Karpas-422 (cell line): Measurements from ENCODE around the gene EMX1. TPM values are rescaled to one million over a fixed set of nuclear protein-coding genes. Genes with fewer than 3 reads are reported as not detected.

Experiments
- DNase-seq: peaks from one replicate; pipeline ENCODE4 v3.0.0-alpha.2; 2015
- H2AFZ ChIP-seq: fragments of 200-600 bp; sonication (generic); 2 replicates; pipeline ENCODE4 v1.6.1; 2014; ENCODE audit warnings: antibody characterized with exemption, low read length, mixed read lengths
- H3K27ac ChIP-seq: fragments of 200-600 bp; sonication (generic); 2 replicates; pipeline ENCODE4 v1.5.1; 2014; ENCODE audit warnings: mild to moderate bottlenecking, low read length, moderate library complexity
- H3K27me3 ChIP-seq: fragments of 200-600 bp; sonication (generic); 2 replicates; pipeline ENCODE4 v1.6.1; 2014; ENCODE audit warnings: low read length, mixed read lengths
- H3K36me3 ChIP-seq: fragments of 200-600 bp; sonication (generic); 2 replicates; pipeline ENCODE4 v1.6.1; 2014; ENCODE audit warnings: low read length, mixed read lengths; ENCODE audit not compliant: insufficient read depth
- H3K4me1 ChIP-seq: fragments of 200-600 bp; sonication (generic); 2 replicates; pipeline ENCODE4 v1.6.1; 2014; ENCODE audit warnings: mild to moderate bottlenecking, low read length, mixed read lengths
- H3K4me2 ChIP-seq: fragments of 200-600 bp; sonication (generic); 2 replicates; pipeline ENCODE4 v1.6.1; 2014; ENCODE audit warnings: low read length, low read depth, mild to moderate bottlenecking; ENCODE audit not compliant: poor library complexity, severe bottlenecking
- H3K4me3 ChIP-seq: fragments of 200-600 bp; sonication (generic); 2 replicates; pipeline ENCODE4 v1.5.1; 2014; ENCODE audit warnings: mild to moderate bottlenecking, antibody characterized with exemption, low read length, mixed read lengths
- H3K79me2 ChIP-seq: fragments of 200-600 bp; sonication (generic); 2 replicates; pipeline ENCODE4 v1.6.1; 2014; ENCODE audit warnings: mild to moderate bottlenecking, low read length, mixed read lengths
- H3K9ac ChIP-seq: fragments of 200-600 bp; sonication (generic); 2 replicates; pipeline ENCODE4 v1.6.0; 2014; ENCODE audit warnings: low read length
- H3K9me2 ChIP-seq: fragments of 200-600 bp; sonication (generic), shearing (Covaris generic); replicated peaks from 2 replicates; pipeline ENCODE4 v1.6.0; 2014; ENCODE audit warnings: mild to moderate bottlenecking, low read length, moderate library complexity; ENCODE audit not compliant: insufficient read depth
- H3K9me3 ChIP-seq: fragments of 300-700, 200-600 bp; sonication (generic); 2 replicates; pipeline ENCODE4 v1.6.1; 2014; ENCODE audit warnings: low read length, mixed read lengths
- H4K20me1 ChIP-seq: fragments of 200-600 bp; sonication (generic); 2 replicates; pipeline ENCODE4 v1.6.1; 2014; ENCODE audit warnings: mild to moderate bottlenecking, antibody characterized with exemption, low read length, low read depth; ENCODE audit not compliant: insufficient read depth
- total RNA-seq: library from RNA; depleted of rRNA; stranded (reverse); fragments of >200 nt; shearing (Covaris generic); gene quantifications from 2 replicates; pipeline ENCODE4 v1.2.3, GENCODE V29; 2014; ENCODE audit warnings: low replicate concordance

Gene EMX1
- total RNA-seq, 1 experiment from 2014 or later: not detected

DNA sequence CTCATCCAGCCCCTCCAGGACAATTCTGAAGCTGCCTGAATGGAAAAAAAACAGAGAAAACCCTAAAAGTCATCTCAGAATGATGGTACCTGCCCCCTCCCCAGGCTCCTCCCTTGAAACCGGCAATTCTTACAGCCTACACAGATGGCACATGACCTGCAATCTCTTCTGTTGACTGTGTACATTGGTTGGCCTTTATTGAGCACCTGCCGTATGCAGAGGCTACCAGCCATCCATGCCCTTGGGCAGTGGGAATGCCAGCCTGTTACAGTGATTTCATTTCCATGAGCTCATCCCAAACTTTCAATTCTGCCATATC lies 57.1 kb downstream of the EMX1 start:
- Histone ChIP-seq H3K36me3 (no peaks in the 10 kb centered on the region), H3K79me2 (no peaks in the 10 kb centered on the region), H3K9ac (no peak overlapping the region), H3K4me3 (no peak overlapping the region), H2AFZ (no peak overlapping the region), H3K27ac (no peak overlapping the region), H3K27me3 (peaks cover 3% of the 10 kb centered on the region; the same call in 1 of the 2 replicates), H4K20me1 (no peaks in the 10 kb centered on the region), H3K4me2 (no peak overlapping the region), H3K9me2 (no peaks in the 10 kb centered on the region), H3K4me1 (no peaks in the 10 kb centered on the region), H3K9me3 (no peaks in the 10 kb centered on the region)
- DNase-seq: no peak

DNA sequence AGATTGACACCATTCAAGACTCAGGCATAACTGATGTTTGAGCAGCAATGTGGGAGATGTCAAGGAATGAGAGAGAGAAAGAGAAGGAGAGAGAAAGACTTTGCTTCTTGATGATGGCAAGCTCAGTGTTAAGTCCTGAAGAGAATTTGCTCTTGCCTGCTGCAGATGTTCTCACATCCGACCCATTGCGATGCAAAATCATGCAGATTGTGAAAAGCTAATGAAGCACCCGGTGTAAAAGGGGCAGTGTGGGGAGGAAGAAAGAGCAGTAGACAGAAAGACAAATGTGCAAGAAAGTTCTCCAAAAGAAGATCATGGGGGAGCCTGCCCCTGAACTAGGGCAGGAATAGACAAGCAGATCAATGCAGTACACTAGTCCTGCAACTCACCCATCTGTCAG lies 57.7 kb downstream of the EMX1 start:
- Histone ChIP-seq H3K4me3 (no peak overlapping the region), H3K36me3 (no peaks in the 10 kb centered on the region), H3K9ac (no peak overlapping the region), H3K4me1 (peaks cover 4% of the 10 kb centered on the region; the same call in 1 of the 2 replicates), H3K9me2 (no peaks in the 10 kb centered on the region), H4K20me1 (no peaks in the 10 kb centered on the region), H2AFZ (no peak overlapping the region), H3K9me3 (no peaks in the 10 kb centered on the region), H3K27me3 (peaks cover 3% of the 10 kb centered on the region; the same call in 1 of the 2 replicates), H3K79me2 (no peaks in the 10 kb centered on the region), H3K27ac (no peak overlapping the region), H3K4me2 (no peak overlapping the region)
- DNase-seq: no peak

DNA sequence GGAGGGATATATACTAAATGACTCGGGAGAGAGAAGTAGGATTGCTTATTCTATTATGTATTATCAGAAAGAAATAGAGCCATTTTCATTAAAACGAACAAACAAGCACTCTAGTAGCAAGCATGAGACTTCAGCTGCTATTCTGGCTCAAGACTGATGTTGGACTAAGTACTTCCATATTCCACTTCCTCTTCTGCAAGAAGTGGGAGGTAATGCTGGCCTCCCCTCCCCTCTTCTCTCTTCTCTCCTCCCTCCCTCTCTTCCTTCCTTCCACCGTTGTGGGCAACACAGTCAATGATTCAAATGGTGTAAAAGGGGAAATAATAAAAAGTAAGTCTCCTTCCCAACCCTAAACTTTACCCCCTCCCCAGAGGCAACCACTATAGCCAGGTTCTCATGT lies 62.6 kb downstream of the EMX1 start:
- H3K4me3 ChIP-seq: no peak overlapping the region
- no peak overlapping the region for H2AFZ ChIP-seq
- H3K9ac ChIP-seq: no peak overlapping the region
- no peak overlapping the region for H3K4me2 ChIP-seq
- H3K9me2 ChIP-seq: no peaks in the 10 kb centered on the region
- no peaks in the 10 kb centered on the region for H3K36me3 ChIP-seq
- H4K20me1 ChIP-seq: no peaks in the 10 kb centered on the region
- no peaks in the 10 kb centered on the region for H3K9me3 ChIP-seq
- no peaks in the 10 kb centered on the region for H3K79me2 ChIP-seq
- DNase-seq: peak; percentile 64
- H3K27ac ChIP-seq: no peak overlapping the region
- peaks cover 3% of the 10 kb centered on the region; the same call in 1 of the 2 replicates for H3K27me3 ChIP-seq
- peaks cover 5% of the 10 kb centered on the region; the same call in 1 of the 2 replicates for H3K4me1 ChIP-seq

DNA sequence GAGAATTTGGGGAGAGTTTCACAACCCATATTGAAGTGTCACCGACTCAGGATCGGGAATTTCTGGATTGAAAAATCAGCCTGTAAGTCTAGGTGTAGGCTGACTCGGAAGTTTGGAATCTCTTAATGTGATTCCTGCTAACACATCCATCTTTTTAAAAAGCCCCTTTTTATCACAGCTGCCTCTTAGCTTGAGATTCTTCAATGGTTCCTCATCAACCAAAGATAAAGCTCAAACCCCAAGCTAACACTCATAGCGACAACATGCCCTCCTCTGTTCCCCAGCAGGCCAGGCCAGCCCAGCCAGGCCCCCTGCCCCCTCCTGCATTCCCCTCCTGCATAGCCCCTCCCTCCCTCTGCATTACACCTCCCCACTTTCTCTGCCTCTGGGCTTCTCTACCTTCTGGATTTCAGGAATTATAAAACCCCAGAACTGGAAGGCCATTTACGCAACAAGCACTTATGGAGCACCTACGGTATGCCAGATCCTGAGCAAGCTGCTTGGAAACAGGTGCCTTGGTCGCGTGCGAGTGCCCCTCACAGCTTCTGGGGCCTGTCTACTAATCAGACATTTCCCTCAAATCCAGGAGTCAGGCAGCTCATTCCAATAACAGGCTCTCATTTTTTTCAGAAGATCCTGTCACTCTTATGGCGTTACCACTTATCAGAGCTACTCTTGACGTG lies 63.4 kb downstream of the EMX1 start:
- H3K4me1 ChIP-seq: peaks cover 5% of the 10 kb centered on the region; the same call in 1 of the 2 replicates
- peaks cover 3% of the 10 kb centered on the region; the same call in 1 of the 2 replicates for H3K27me3 ChIP-seq
- no peak overlapping the region for H3K27ac ChIP-seq
- H4K20me1 ChIP-seq: no peaks in the 10 kb centered on the region
- H3K9ac ChIP-seq: no peak overlapping the region
- no peak overlapping the region for H2AFZ ChIP-seq
- no peaks in the 10 kb centered on the region for H3K36me3 ChIP-seq
- DNase-seq: no peak
- no peak overlapping the region for H3K4me3 ChIP-seq
- no peaks in the 10 kb centered on the region for H3K9me2 ChIP-seq
- H3K4me2 ChIP-seq: no peak overlapping the region
- no peaks in the 10 kb centered on the region for H3K79me2 ChIP-seq
- no peaks in the 10 kb centered on the region for H3K9me3 ChIP-seq

DNA sequence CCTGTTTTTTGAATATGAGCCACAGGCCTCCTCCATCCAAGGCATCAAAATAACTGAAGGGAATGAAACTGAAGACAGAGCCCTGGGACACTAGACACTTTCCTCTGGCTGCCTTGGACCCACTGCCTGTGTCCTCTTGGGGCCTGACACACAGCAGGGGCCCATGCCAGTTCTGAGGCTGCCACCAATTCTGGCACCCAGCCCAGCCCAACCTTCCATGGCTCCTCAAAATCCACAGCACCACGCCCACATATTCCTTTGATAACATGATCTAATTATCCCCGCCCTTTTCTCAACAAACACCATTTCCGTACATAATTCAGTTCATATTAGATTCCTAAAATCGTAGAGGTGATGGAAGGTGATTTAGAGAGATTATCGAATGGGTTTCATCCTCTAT lies 64.2 kb downstream of the EMX1 start:
- Histone ChIP-seq H3K4me1 (peaks cover 5% of the 10 kb centered on the region; the same call in 1 of the 2 replicates), H2AFZ (no peak overlapping the region), H3K79me2 (no peaks in the 10 kb centered on the region), H3K36me3 (no peaks in the 10 kb centered on the region), H3K4me2 (no peak overlapping the region), H3K9ac (no peak overlapping the region), H3K27ac (no peak overlapping the region), H3K4me3 (no peak overlapping the region), H3K9me3 (no peaks in the 10 kb centered on the region), H3K27me3 (no peaks in the 10 kb centered on the region), H4K20me1 (no peaks in the 10 kb centered on the region), H3K9me2 (no peaks in the 10 kb centered on the region)
- DNase-seq: no peak

DNA sequence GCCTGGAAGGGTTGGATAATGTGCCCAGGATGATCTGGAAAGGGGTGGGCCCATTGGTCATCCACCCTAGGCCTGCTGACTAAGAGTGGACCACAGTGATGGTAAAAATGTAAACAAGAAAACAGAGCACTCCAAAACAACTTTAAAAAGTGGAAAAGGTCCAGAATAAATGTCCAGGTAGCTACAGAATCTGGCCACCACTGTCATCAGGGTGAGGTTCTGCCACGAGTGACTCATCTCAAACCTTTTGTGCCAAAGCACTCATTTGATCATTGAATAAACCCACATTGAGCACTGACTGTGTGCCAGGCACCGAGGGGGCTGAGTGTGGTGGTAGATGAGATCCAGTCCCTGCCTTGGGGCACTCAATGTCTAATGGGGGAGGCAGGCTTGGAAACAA lies 64.9 kb downstream of the EMX1 start:
- no peak overlapping the region for H2AFZ ChIP-seq
- no peak overlapping the region for H3K4me3 ChIP-seq
- H3K9ac ChIP-seq: no peak overlapping the region
- no peaks in the 10 kb centered on the region for H3K79me2 ChIP-seq
- H3K27ac ChIP-seq: no peak overlapping the region
- no peaks in the 10 kb centered on the region for H3K9me3 ChIP-seq
- H3K4me2 ChIP-seq: no peak overlapping the region
- DNase-seq: no peak
- peaks cover 5% of the 10 kb centered on the region; the same call in 1 of the 2 replicates for H3K4me1 ChIP-seq
- H3K36me3 ChIP-seq: no peaks in the 10 kb centered on the region
- H3K27me3 ChIP-seq: no peaks in the 10 kb centered on the region
- H3K9me2 ChIP-seq: no peaks in the 10 kb centered on the region
- no peaks in the 10 kb centered on the region for H4K20me1 ChIP-seq

DNA sequence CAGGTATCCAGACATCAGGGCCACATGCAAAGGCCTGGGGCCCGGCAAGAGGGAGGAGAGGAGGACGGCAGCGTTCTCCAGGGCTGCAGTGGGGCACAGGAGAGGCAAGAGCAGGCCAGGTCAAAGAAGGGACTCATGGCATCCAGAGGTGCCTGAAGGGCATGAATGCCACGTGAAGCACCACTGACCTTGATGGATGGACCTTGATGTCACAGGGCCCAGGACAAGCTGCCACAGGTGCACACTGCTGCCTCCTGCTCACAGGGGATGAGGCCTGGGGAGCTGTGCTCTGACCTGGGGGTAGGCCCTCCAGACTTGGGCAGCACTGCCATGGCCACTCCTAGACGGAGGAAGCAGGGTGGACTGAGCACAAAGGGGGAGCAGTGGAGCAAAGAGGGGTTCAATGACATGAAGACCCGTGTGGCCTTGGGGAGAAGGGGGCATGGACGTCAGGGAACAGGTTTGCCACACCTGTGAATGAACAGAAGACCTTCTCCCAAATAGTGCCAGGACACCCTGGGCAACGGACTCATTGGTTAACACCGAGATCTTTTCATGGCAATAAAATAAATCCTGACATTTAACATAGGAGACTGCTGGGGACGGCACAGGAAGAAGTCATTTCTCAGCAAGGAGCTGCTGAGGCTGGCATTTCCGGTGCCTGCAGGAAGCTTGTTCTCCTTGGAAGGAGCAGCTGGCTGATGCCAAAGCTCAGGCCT lies 65.6 kb downstream of the EMX1 start:
- H3K9me2 ChIP-seq: no peaks in the 10 kb centered on the region
- no peaks in the 10 kb centered on the region for H3K36me3 ChIP-seq
- no peak overlapping the region for H2AFZ ChIP-seq
- H3K9ac ChIP-seq: no peak overlapping the region
- H3K4me2 ChIP-seq: no peak overlapping the region
- H3K4me3 ChIP-seq: no peak overlapping the region
- no peaks in the 10 kb centered on the region for H3K9me3 ChIP-seq
- no peak overlapping the region for H3K27ac ChIP-seq
- DNase-seq: no peak
- no peaks in the 10 kb centered on the region for H3K79me2 ChIP-seq
- H3K4me1 ChIP-seq: peaks cover 5% of the 10 kb centered on the region; the same call in 1 of the 2 replicates
- no peaks in the 10 kb centered on the region for H4K20me1 ChIP-seq
- H3K27me3 ChIP-seq: no peaks in the 10 kb centered on the region

DNA sequence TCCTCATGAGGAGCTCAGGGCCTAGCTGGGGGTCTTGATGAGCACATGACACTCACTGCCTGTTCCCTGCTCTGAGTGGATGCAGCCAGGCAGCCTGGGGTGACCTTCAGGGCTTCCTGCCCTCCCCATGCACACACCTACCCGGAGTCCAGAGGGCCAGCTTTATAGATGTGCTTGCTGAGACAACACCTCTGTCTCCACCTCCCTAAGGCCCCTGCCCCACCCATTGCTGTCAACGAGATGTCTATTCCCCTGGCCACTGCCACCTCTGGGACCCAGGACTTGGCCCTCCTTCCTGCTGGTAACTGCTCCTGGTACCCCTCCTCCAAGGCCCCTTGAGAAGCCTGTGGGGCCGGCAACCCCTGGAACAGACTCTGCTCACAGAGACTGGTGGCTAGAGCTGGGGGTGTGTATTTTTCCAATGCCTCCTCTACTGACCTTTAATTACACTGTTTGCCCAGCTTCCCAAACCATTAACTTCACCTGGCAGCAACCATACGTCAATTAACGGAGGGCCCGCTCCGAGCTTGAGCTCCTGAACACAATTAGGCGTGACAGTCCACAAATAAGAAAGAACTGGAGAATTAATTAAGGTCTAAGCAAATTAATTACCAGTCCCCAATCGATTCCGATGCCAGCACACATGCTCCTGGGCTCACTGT lies 66.3 kb downstream of the EMX1 start:
- H3K4me1 ChIP-seq: peaks cover 5% of the 10 kb centered on the region; the same call in 1 of the 2 replicates
- H3K27ac ChIP-seq: no peak overlapping the region
- no peak overlapping the region for H3K4me2 ChIP-seq
- no peaks in the 10 kb centered on the region for H3K9me3 ChIP-seq
- no peak overlapping the region for H2AFZ ChIP-seq
- H3K4me3 ChIP-seq: no peak overlapping the region
- H3K36me3 ChIP-seq: no peaks in the 10 kb centered on the region
- H3K9me2 ChIP-seq: no peaks in the 10 kb centered on the region
- no peak for DNase-seq
- no peaks in the 10 kb centered on the region for H3K79me2 ChIP-seq
- H3K9ac ChIP-seq: no peak overlapping the region
- H3K27me3 ChIP-seq: no peaks in the 10 kb centered on the region
- H4K20me1 ChIP-seq: no peaks in the 10 kb centered on the region
